ENCODE measurements around the gene PDCD4.
A peak's percentile ranks its signal among the peaks of the same experiment; 100 is the strongest.
"Not testable (repeated sequence)": the region's sequence is repeated elsewhere in the genome, so short reads cannot be mapped to it uniquely, and the experiment has no call there.

Gene PDCD4

GRCh38 chr10:110892602-110893288 is 21.0 kb downstream of the PDCD4 start:
- no peak for DNase-seq

- no peak for DNase-seq
These were observed 21.9 kb downstream of the PDCD4 start for GRCh38 chr10:110893559-110894179.

- DNase-seq, result no peak
These were observed 25.5 kb downstream of the PDCD4 start for GRCh38 chr10:110897184-110897583.

GRCh38 chr10:110898391-110898790 is 26.7 kb downstream of the PDCD4 start:
- no peak for DNase-seq

GRCh38 chr10:110900983-110901382 is 29.3 kb downstream of the PDCD4 start:
- no peak for DNase-seq

- DNase-seq, result no peak
These were observed 30.5 kb downstream of the PDCD4 start for GRCh38 chr10:110901954-110902819.

GRCh38 chr10:110903280-110904278 is 31.9 kb downstream of the PDCD4 start:
- no peak for DNase-seq

- DNase-seq, result no peak
These were observed 38.4 kb downstream of the PDCD4 start for GRCh38 chr10:110910138-110910537.

GRCh38 chr10:110912374-110912773 is 40.6 kb downstream of the PDCD4 start:
- no peak for DNase-seq

- DNase-seq, result no peak
These were observed 42.7 kb downstream of the PDCD4 start for GRCh38 chr10:110914431-110914830.

- no peak for DNase-seq
These were observed 43.3 kb downstream of the PDCD4 start for GRCh38 chr10:110915035-110915434.

- DNase-seq, result not testable (repeated sequence)
These were observed 43.9 kb downstream of the PDCD4 start for GRCh38 chr10:110915600-110915999.

- DNase-seq, result no peak
These were observed 45.0 kb downstream of the PDCD4 start for GRCh38 chr10:110916554-110917346.

GRCh38 chr10:110918269-110918642 is 46.5 kb downstream of the PDCD4 start:
- DNase-seq, result peak; percentile 92

- no peak for DNase-seq
These were observed 47.1 kb downstream of the PDCD4 start, which contains the start of gene BBIP1 for GRCh38 chr10:110918643-110919348. TSS of gene BBIP1 (minus strand) at chr10:110919180. CDS start at chr10:110918157, 1,023 bp downstream.

GRCh38 chr10:110919349-110919931 is 47.7 kb downstream of the PDCD4 start, which contains the start of gene SHOC2:
TSS of gene SHOC2 (plus strand) at chr10:110919604. CDS start at chr10:110964359, 44,755 bp downstream.
- DNase-seq, result peak; percentile 98

- DNase-seq, result peak; percentile 31
These were observed 48.5 kb downstream of the PDCD4 start for GRCh38 chr10:110919971-110920881.

- DNase-seq, result no peak
These were observed 52.2 kb downstream of the PDCD4 start for GRCh38 chr10:110923856-110924493.

- DNase-seq, result no peak
These were observed 55.7 kb downstream of the PDCD4 start for GRCh38 chr10:110927461-110927860.
